ENCODE measurements around the gene RINL.

RINL gene, protein sequence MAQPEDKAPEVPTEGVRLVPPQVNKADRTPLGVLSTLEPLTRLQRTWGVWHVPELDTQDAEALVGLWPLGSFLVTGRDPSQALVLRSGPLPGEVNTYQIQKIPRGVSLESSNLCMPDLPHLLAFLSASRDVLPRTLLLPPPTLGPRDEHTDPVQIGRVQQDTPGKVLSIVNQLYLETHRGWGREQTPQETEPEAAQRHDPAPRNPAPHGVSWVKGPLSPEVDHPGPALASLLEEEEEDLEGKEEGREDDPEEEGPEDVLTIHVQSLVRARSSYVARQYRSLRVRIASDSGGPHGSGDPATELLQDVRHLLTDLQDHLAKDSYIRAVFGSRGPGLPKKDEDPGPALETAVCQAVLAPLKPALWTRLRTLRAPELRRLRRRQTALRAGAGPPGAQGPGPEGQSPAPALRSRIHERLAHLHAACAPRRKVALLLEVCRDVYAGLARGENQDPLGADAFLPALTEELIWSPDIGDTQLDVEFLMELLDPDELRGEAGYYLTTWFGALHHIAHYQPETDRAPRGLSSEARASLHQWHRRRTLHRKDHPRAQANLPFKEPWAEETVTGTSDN

DNA sequence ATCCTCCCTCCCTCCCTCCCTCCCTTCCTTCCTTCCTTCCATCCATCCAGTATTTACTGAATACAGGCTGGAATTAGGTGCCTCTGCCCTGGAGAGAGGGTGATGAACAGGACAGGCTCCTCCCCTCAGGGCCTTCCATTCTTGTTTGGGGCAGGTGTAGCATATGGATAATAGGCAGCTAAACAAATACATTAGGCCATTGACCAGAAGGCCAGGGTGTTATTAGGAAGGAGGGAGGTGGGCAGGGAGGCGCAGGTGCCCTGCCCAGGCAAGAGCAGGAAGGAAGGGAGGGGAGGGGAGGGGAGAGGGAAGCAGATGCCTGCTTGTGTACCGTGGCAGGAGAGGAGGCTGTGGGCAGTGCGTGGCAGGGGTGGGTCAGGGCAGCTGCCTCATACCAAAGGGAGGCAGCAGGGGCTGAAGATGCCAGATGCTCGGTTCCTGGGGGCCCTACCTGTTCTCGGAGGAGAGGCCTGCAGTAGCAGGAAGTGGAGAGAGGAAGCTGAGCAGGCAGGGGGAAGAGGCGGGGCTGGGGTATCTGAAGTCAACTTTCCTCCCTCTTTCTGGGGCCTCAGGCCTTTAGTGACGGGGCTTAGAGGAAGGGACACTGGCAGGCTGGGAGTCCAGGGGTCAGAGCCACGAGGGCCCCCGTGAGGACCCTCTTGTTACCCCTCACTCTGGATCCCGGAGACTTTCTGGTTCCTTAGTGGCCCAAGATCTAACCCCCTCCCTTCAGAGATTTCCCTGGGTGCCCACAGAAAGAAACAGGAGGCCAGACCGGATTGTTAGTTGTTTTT lies at the start of gene RINL:
RINL (minus strand) TSS at position 495 of the 794 bp plus-strand sequence. CDS start 1,533 bp downstream, outside the sequence.
- peak; percentile 65 for DNase-seq

DNA sequence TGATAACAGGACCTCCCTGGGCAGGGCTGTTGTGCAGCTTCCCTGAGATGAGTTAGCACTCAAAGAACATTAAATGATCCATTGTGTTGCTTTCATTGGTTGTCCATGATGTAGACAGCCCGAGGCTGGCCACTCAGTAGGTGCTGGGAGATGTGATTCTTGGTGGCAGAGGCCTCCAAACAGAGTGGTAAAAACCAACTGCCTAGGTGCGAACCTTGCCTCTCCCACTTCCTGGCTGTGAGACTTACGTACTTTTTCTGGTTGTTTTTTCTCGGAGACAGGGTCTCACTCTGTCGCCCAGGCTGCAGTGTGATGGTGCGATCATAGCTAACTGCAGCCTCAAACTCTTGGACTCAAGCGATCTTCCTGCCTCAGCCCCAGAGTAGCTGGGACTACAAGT lies 46.3 kb upstream of the RINL start:
- DNase-seq = no peak

DNA sequence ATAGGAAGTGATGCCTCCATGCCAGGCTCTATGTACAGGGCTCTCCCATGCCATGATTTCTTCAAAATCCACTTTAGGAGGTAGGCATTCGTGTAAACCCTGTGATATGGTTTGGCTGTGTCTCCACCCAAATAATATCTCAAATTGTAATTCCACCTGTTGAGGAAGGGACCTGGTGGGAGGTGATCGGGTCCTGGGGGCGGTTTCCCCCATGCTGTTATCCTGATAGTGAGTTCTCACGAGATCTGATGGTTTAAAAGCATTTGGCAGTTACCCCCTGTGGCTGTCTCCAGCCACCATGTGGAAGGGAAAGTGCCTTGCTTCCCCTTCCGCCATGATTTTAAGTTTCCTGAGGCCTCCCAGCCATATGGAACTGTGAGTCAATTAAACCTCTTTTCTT lies 44.4 kb upstream of the RINL start:
- DNase-seq = no peak

DNA sequence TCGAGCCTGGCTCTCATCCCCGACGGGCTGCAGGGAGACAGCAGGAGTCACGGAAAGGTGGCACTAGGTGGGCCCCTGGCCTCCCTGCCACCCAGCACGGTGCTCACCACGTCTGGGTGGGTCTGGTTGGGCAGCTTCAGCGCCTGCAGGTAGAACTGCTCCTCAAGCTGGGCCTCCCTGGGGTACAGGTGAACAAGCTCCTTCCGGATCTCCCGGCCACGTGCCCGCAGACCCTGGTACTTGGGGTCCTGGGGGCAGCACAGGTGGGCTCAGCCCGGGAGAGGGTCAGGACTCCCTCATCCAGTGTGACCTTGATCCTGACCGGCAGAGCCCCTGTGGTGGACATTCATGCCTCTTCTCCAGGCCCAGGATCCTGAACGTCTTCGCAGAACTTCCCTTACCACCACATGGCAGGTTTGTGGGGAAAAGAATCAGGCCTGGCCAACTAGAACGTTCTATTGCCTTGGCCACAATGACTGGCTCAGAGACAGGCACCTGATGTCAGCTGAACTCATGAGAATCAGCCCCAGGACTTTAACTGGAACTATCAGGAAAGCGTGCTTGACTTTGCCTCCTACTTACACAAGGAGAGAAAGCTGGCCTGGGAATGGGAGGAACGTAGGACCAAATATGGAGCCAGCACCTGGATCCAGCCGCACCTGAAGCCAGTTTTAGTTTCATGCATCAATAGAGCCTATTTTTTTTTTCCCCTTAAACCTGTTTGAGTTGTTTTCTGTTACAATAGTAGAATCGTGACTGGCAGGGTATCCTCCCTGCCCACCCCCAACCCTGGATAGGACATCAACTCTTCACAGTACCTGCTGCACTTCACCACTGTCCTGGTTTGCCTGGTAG lies 43.6 kb upstream of the RINL start:
- no peak for DNase-seq

DNA sequence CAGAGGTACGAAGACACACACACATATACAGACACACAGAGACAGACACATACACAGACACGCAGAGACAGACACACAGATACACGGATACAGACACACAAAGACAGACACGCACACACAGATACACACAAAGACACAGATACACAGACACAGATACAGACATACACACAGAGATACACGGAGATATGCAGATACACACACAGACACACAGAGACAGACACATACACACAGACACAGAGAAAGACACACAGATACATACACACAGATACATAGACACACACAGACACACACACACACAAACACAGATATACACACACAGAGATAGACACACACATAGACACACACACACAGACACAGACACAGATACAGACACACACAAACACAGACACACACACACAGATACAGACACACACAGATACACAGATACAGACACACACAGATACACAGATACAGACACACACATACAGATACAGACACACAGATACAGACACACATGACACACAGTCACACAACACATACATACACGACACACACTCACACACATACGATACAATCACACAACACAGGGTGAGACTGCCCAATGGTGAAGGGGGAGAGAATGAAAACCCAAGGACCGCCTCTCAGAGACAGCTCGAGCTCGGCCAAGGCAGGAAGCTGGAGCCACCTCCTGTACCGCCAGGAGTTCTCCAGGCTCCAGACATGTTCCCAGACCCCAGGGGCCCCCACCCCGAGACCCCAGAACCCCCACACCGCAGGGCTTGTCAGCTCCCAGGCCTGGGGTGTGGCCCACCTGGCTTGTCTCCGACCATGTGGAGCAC lies 42.7 kb upstream of the RINL start:
- no peak for DNase-seq

DNA sequence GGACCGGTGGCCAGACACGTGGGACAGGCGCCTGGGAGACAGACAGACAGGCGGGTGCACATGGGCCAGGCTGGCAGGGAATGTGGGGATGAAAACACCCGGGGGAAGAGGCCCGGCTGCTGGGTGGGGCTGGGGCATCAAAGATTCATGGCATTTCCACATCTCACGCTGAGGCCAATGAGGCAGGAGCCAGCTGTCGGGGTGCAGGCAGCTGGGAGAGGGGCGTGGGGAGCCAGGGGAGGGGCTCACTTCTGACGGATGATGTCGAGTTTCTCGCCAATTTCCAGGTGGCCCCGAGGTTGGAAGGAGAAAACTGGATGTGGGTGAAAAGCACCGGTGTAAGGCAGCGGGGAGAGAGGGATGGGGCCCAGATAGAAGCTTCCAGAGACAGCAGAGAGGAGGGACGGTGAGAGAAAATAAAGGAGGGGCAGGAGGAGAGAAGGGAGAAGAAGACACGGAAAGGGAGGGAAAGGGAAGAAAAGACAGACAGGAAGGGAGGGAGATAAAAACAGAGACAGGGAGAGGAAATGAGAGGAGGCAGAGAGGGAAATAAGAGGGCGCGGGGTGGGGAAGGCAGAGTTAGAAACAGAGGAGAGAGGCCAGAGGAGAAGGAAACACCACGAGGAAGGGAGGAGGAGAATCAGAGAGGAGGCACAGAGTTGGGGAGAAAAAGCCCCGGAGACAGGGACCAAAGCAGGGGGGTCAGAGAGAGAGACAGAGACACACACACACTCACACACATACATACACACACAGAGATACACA lies 41.9 kb upstream of the RINL start:
- DNase-seq = no peak

DNA sequence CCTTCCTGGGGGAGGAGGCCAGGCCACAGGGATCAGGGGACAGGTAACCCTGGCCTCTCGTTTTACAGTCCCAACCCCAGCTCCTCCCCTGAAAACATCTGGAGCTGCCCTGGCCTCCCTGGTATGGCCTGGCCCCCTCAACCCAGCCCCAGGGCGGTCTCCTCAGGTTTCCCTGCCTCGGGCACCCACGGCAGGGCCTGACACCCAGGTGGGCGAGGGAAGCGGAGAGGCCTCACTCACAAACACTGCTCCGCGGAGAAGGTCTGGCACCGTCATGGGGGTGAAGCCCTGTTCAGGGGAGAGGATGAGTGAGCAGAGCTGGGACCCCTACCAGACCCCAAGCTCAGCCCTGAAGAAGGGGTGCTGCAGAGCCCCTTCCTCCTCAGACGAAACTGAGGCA lies 40.5 kb upstream of the RINL start:
- no peak for DNase-seq

DNA sequence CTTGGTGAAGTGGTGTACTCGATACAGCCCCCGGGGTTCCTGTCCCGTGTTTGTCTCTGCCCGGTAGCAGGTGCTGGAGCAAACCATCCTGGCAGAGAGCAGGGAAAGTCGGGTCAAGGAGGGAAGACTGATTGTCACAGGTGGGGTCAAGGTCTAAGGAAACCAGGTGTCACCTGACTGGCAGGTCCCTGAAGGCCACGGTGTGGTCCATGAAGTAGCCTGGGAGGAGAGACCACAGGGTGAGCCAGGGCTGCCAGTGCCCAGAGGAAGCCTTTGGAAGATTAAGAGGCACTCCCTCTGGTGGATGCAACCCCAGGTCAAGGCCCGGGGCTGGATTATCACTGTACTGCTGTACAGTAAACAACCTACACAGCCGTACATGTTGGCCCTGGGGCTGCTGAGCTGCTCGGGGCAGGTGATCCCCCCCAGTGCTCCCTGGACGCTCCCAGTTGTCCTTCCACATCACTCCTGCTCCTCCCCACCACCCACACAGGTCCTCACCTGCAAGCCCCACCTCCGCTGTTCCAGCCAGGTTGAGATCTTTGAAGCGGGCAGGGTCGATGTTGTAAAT lies 39.9 kb upstream of the RINL start:
- DNase-seq = no peak

DNA sequence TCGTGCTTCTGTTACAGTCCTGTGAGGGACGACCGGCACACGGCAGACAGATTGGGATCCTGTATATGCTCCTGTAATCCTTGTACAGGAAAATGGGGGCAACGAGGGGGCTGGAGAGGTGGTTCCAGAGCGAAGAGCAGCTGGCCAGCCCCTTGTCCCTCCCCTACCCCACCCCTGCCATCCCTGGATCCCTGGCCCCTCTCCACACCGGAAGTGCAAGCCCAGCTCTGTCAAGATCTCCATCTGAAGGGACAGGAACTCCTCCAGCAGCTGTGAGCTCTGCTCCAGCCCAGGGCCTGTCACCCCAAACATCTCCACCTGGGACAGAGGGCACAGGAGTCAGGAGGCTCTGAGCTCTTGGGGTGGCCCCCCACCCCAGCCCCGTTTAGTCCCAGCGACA lies 39.4 kb upstream of the RINL start:
- DNase-seq = no peak

DNA sequence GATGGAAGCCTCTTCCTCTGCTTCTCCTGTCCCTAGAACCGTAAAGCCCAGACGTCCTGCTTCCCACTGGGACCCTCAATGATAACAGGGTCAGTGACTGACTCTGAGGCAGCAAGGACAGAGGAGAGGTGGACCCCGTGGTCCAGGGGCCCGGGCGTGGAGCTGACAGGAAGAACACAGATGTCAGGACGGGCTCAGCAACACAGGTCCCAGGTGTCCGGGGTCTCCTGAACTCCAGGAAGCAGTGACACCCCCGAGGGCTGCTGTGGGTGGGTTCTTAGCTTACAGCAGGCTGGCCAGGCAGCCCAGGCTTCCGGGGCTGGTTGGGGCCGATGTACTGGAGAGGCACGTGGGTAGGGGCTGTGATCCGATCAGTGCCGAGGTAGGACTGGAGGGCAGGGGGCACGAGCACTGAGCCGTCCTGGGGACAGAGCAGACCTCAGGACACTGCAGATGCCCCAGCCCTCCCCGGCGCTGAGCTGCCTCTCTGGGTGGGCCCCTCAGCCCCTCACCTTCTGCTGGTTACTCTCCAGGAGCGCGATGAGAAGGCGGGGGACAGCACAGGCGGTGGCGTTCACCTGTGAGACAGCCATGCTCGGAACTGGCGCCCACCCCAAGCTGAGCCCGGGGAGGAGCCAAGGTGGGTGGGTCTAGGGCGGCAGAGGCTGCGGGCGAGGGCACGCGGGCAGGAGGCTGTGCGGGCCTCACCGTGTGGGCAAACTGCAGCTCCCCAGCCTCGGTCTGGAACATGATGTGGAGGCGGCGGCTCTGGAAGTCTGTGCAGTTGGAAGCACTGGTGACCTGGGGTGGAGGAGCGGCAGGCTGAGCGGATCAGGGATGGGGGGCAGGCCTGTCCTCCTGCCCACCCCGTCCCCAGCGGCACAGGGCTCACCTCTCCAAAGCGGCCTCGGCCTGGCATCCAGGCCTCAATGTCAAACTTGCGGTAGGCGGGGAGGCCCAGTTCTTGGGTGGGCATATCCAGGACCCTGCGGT lies 37.5 kb upstream of the RINL start:
- DNase-seq = no peak

DNA sequence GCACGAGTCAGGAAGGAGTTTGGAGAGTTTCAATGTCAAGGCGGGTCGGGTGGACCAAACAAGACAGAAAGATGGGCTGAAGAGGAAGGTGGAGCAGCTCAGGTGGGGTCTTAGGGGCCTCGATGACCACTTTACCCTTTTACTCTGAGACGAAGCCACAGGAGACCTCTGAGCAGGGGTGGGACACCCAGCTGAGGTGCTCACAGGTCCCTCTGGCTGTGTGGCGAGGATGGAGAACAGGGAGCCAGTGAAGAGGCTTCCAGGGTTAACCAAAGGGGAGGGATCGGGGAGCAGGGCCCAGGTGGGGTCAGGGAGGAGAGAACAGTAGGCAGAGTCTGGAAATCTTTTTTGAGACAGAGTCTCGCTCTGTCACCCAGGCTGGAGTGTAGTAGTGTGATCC lies 35.9 kb upstream of the RINL start:
- no peak for DNase-seq

DNA sequence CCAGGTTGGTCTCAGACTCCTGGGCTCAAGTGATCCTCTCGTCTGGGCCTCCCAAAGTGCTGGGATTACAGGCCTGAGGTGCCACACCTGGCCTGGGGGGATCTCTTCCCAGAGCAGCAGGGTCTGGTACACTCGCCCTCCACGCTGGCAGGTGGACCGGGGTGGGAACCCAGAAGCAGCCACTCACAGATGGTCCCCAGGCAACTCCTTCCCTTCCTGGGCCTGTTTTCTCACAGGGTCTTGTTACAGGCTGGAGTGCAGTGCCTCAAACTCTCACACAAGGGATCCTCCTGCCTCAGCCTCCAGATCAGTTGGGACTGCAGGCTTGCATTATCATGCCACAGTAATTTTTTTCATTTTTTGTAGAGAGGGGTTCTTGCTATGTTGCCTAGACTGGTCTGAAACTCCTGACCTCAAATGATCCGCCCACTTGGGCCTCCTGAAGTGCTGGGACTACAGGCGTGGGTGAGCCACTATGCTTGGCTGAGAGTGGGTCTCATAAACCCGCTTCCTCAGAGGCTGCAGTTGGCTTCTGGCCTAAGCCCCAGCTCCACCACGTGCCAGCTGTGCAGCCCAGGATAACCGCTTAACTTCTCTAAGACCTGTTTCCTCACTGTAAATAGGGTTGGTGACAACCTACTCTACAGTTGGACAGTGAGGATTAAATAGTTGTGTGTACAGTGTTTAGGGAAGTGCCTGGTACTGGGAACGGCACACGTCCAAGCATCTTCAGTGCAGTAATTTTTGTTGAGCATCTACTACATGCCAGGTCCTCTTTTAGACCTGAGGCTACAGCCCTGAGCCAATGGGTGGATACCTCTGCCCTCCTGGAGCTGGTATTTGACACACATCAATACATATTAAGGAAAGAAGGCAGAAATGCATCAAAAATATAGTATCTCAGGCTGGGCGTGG lies 34.8 kb upstream of the RINL start:
- no peak for DNase-seq

DNA sequence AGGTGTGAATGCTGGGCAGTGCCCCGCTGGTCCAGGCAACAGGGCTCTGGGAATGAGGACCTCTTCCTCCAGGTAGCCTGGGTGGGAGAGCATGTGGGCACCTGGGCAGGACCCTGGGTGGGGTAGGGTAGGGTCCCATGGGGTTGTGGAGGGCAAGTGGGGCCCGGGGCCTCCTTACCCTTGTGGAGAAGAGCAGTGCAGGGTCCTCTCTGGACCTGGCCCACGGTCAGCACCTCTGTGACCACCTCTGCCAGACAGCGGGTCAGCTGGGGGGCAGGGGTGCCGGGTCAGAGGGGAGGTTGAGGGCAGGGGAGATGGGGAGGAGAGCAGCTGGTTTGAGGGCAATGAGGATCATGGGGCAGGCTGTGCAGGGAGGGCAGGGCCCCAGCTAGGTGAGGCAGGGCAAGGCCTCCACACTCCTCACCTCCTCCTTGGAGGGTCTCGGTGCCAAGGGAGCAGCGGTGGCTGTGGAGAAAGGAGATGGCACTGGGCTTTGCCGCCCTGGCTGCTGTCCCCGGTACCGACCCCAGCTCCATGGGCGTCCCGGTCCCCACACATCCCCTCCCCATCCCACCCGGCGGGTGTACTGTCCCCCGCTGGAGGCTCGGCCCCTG lies 33.4 kb upstream of the RINL start:
- no peak for DNase-seq

DNA sequence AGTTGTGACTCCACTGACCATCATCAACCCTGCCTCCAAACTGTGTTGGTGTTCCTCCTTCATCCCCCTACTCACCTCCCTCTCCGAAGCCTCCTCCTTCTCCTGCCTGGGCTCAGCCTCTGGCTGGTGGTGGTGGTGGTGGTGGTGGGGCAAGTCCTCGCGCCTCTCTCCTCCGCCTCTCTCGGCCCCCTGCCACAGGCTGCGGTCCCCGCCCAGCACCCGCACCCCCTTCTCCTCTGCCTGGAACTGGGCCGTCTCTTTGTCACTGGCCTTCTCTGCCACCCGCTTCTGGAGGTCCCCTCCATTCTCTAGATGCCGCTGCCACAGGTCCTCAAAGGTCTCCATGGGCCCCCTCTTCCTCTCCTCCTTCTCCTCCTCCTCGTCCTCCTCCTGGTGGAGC lies 32.4 kb upstream of the RINL start:
- no peak for DNase-seq

DNA sequence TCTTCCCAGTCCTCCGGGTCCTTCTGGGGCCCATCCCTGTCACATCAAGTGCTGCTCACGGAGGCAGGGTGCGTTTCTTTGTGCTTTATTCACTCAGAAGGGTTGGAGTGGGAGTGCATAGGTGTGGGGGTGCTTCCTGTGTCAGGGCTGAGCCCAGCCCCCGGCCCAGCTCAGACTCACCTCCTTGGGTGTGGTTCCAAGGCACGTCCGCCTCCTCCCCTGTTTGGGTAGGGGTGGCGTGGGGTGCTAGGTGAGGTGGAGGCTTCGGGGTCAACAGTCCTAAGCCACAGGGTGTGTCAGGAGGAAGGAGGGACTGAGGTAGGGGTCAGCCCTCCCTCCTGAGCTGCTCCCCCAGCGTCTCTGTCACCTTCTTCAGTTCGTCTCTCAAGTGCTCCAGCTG lies 30.8 kb upstream of the RINL start:
- no peak for DNase-seq

DNA sequence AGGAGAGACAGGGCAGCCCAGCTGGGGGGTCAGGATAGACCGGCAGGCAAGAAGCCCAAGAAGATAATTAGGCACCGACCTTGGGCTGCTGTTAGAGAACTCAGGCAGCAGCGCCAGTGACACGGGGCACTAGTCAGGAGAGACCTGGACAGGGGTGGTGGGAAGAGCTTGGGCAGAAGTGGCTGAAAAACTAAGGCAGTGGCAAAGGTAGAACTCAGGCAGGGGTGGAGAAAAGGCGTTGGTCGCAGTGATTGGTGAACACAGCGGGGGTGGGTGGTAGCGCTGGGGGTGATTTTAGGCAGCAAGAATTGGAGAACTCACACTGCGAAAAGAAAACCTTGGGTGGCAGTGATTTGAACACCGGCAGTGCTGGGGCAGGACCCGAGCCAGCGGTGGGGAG lies 29.6 kb upstream of the RINL start:
- no peak for DNase-seq

DNA sequence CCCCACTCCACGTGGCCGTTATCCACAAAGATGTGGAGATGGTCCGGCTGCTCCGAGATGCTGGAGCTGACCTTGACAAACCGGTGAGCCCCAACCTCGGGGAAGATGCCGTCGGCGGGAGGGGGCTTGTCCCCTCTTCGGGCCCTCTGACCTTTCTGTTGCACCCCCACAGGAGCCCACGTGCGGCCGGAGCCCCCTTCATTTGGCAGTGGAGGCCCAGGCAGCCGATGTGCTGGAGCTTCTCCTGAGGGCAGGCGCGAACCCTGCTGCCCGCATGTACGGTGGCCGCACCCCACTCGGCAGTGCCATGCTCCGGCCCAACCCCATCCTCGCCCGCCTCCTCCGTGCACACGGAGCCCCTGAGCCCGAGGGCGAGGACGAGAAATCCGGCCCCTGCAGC lies 29.2 kb upstream of the RINL start:
- no peak for DNase-seq

DNA sequence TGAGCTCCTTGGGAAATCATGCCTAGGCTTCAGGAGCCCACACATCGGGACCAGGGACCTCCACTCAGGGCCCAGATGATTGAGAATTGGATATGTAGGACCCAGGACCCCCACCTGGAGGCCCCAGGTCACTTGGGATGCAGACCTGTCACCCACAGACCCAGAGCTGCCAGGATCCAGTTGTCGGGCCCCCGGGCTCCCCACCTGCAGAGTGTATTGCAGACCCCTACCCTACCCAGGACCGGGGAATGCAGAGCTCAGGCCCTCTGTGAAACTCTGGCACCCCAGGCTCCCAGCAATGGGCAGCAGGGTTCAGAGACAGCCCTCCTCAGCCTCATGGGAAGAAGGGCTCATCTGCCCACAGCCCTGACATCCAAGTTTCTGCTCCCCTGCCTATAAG lies 27.5 kb upstream of the RINL start:
- DNase-seq = no peak

Data from NCI-H1092 treated with DMSO at 0.1 percent for 48 hours (cell line).